BJ (cell line): ENCODE measurements around the gene TRAK2. TPM values are rescaled to one million over a fixed set of nuclear protein-coding genes. Genes with fewer than 3 reads are reported as not detected.

Experiments
- CTCF ChIA-PET: fragments of 350-600 bp; formaldehyde crosslinking; extraction: SDS; loops from one replicate; lab custom pipeline; 2021; ENCODE audit warnings: antibody characterized with exemption, inconsistent platforms; lab: Yijun Ruan, JAX
- POLR2A ChIA-PET: fragments of 300-600 bp; sonication (Branson Sonifier 250); formaldehyde crosslinking; extraction: SDS; loops from one replicate; lab custom pipeline; 2021; ENCODE audit warnings: antibody characterized with exemption; lab: Charles Lee
- DNase-seq: peaks from one replicate; pipeline ENCODE4 v3.0.0-alpha.2; 2011; ENCODE audit warnings: low read depth
- H3K27me3 ChIP-seq: 2 replicates; pipeline ENCODE4 v1.6.0; 2011; ENCODE audit warnings: low read length; ENCODE audit not compliant: control insufficient read depth, insufficient read depth
- H3K36me3 ChIP-seq: 2 replicates; pipeline ENCODE4 v1.5.1; 2011; ENCODE audit warnings: low read length; ENCODE audit not compliant: control insufficient read depth, insufficient read depth
- H3K4me3 ChIP-seq: 2 replicates; pipeline ENCODE4 v1.5.1; 2011; ENCODE audit warnings: low read depth, mild to moderate bottlenecking, control low read depth, low read length
- CTCF ChIP-seq: IDR thresholded peaks from 2 replicates; pipeline ENCODE4 v1.5.1; 2011; ENCODE audit warnings: low read depth, mild to moderate bottlenecking, control low read depth, inconsistent platforms, low read length, moderate library complexity; ENCODE audit not compliant: insufficient read depth
- polyA plus RNA-seq: library from polyadenylated mRNA; depleted of rRNA; stranded (reverse); fragments of >200 nt; gene quantifications from 2 replicates; pipeline ENCODE4 v1.2.3, GENCODE V29; 2011

TRAK2 gene
- polyA plus RNA-seq, 1 experiment, result 25.3 TPM

GRCh38 chr2:201406077-201406662, 45.1 kb downstream of the TRAK2 start:
- H3K27me3 ChIP-seq, result no peaks in the 10 kb centered on the region
- ChIA-PET POLR2A (interaction anchor here (0.6 kb wide), 1 partner anchor 35 kb away, joined by 4 read pairs; no protein-coding TSS in a partner anchor), CTCF (interaction anchor here (0.6 kb wide), 1 partner anchor 17 kb away, joined by 3 read pairs; no protein-coding TSS in a partner anchor)
- H3K36me3 ChIP-seq, result no peaks in the 10 kb centered on the region
- DNase-seq, result peak; percentile 78
- TF ChIP-seq CTCF, result no peak
- no peak overlapping the region for H3K4me3 ChIP-seq

DNA sequence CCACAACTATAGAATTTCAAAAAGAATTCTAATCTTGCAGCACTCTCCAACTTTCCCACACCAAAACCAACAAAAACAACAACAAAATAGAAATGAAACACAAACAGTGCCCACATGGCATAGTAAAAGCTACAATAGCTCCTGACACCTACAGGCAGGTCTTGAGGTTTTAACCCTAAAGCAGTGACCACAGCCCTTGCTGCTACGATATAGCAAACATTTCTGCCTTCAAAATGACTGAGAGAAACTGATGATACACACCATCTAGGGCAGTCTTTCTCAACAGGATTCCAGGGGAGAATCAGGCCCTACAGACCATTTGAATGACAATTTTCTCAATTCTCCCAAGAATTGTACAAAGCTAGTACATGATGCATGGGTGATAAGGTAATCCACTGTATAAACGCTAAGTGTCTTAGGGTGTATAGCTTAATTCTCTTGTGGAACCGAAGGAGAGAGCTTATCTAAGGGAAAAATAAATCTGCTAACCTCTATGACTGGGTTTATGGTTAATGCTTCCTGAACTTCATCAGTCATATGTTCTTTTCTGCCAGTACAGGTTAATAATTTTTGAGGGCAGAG, 46.5 kb downstream of the TRAK2 start:
- DNase-seq, result no peak
- POLR2A ChIA-PET, result no interaction called here
- no peaks in the 10 kb centered on the region for H3K27me3 ChIP-seq
- no peak for TF ChIP-seq CTCF
- H3K36me3 ChIP-seq, result no peaks in the 10 kb centered on the region
- H3K4me3 ChIP-seq, result no peak overlapping the region
- CTCF ChIA-PET, result interaction anchor here (1.1 kb wide), 1 partner anchor 8 kb away, joined by 3 read pairs; no protein-coding TSS in a partner anchor

- CTCF ChIA-PET, result no interaction called here
- no peaks in the 10 kb centered on the region for H3K27me3 ChIP-seq
- POLR2A ChIA-PET, result no interaction called here
- no peak for DNase-seq
- no peaks in the 10 kb centered on the region for H3K36me3 ChIP-seq
- no peak for TF ChIP-seq CTCF
- H3K4me3 ChIP-seq, result no peak overlapping the region
Observed at GRCh38 chr2:201403880-201404279, 47.4 kb downstream of the TRAK2 start.

DNA sequence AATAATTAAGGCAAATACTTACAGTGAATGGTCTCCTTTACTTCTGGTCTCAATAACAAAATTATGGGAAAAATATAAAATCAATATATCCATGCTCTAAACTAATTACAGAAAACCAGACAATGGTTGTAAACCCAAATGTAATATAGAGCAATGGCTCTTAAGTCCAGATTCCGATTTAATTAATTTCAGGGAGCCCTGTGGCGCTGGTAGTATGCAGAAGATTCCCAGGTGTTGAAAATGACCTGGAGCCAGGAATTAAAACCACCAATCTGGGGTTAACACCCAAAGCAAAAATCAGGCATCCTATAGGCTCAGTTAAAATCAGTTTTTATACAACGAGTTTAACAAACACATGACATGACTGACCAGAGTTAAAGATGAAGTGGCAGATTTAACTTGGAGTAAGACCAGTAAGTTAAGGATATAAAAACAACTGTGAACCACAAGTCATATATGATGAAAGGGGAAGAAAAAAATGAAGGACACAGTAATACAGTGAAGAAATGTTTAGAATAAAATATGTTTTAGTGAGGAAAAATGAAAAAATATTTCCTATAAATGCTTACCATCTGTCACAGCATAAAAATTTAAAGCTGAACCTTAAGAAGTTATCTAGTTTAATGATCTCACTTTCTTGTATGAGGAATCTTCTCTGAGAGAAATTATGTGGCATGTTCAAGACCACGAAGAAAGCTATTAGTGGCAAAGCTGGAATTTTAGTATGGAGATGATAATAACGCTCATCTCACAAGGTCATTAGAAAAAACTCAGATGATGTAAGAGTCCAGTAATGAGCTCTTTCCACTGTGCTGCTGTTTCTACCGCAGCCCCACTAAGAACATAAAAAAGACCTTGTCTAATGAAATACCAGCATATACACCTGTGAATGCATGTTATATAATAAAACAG, 48.4 kb downstream of the TRAK2 start:
- no peak overlapping the region for H3K4me3 ChIP-seq
- DNase-seq, result peak; percentile 46
- H3K27me3 ChIP-seq, result no peaks in the 10 kb centered on the region
- ChIA-PET POLR2A (no interaction called here), CTCF (interaction anchor here (1.5 kb wide), 1 partner anchor 39 kb away, joined by 3 read pairs; no protein-coding TSS in a partner anchor)
- no peak for TF ChIP-seq CTCF
- 0 out of 2 replicates have a peak, but pooled peaks cover 1% of the 10 kb centered on the region for H3K36me3 ChIP-seq

GRCh38 chr2:201401815-201402214, 49.4 kb downstream of the TRAK2 start:
- Histone ChIP-seq H3K4me3 (no peak overlapping the region), H3K36me3 (0 out of 2 replicates have a peak, but pooled peaks cover 1% of the 10 kb centered on the region), H3K27me3 (no peaks in the 10 kb centered on the region)
- DNase-seq, result no peak
- TF ChIP-seq CTCF, result no peak
- CTCF ChIA-PET, result interaction anchor here (1.0 to 1.5 kb wide), 3 partner anchors 15 to 170 kb away, joined by 3 to 4 read pairs (median 3); no protein-coding TSS in a partner anchor
- POLR2A ChIA-PET, result no interaction called here
